Muscle layer of duodenum (tissue), 2 donors: ENCODE data around the gene FABP2.
A peak's percentile ranks its signal among the peaks of the same experiment; 100 is the strongest.
"Not testable (repeated sequence)": the region's sequence is repeated elsewhere in the genome, so short reads cannot be mapped to it uniquely, and the experiment has no call there.

Source experiments
- H3K27ac ChIP-seq: one replicate; pipeline ENCODE4 v1.7.0; 2013; ENCODE audit warnings: mild to moderate bottlenecking, low read length
- H3K27me3 ChIP-seq: one replicate; pipeline ENCODE4 v1.7.0; 2013; ENCODE audit warnings: low read depth, mild to moderate bottlenecking, control low read depth, low read length
- H3K36me3 ChIP-seq, 2 donors: one replicate each; pipeline ENCODE4 v1.7.0; 2013; ENCODE audit warnings: low read length in 2 of 2, control low read depth in 1 of 2, mild to moderate bottlenecking in 1 of 2; ENCODE audit not compliant: insufficient read depth in 2 of 2, control insufficient read depth in 1 of 2
- H3K4me1 ChIP-seq, 2 donors: one replicate each; pipeline ENCODE4 v1.7.0; 2013; ENCODE audit warnings: low read length in 2 of 2, mild to moderate bottlenecking in 2 of 2, control low read depth in 1 of 2, moderate library complexity in 1 of 2; ENCODE audit not compliant: insufficient read depth in 2 of 2, control insufficient read depth in 1 of 2
- H3K4me3 ChIP-seq, 2 donors: one replicate each; pipeline ENCODE4 v1.7.0; 2013; ENCODE audit warnings: low read length in 2 of 2, low read depth in 1 of 2, mild to moderate bottlenecking in 1 of 2
- H3K9me3 ChIP-seq, 2 donors: one replicate each; pipeline ENCODE4 v1.7.0; 2013; ENCODE audit warnings: low read length in 2 of 2, control low read depth in 1 of 2, mild to moderate bottlenecking in 1 of 2; ENCODE audit not compliant: control insufficient read depth in 1 of 2
- donor health status: healthy.

The FABP2 gene

GRCh38 chr4:119286377-119287002, 35.4 kb downstream of the FABP2 start:
- no peak overlapping the region for H3K4me3 ChIP-seq
- H3K9me3 ChIP-seq: no peaks in the 10 kb centered on the region
- peaks cover 0 to 8% of the 10 kb centered on the region in 2 donors for H3K4me1 ChIP-seq
- H3K36me3 ChIP-seq: no peaks in the 10 kb centered on the region
- H3K27me3 ChIP-seq: no peaks in the 10 kb centered on the region
- H3K27ac ChIP-seq: no peak overlapping the region

GRCh38 chr4:119284876-119285780, 36.8 kb downstream of the FABP2 start:
- Histone ChIP-seq H3K9me3 (no peaks in the 10 kb centered on the region), H3K4me3 (peak overlapping the region; percentile 37 to 44), H3K36me3 (no peaks in the 10 kb centered on the region), H3K27ac (peak overlapping the region; percentile 60), H3K27me3 (no peaks in the 10 kb centered on the region), H3K4me1 (peaks cover 0 to 8% of the 10 kb centered on the region in 2 donors)

GRCh38 chr4:119281393-119281792, 40.5 kb downstream of the FABP2 start:
- Histone ChIP-seq H3K36me3 (no peaks in the 10 kb centered on the region), H3K4me1 (peaks cover 0 to 8% of the 10 kb centered on the region in 2 donors), H3K27ac (no peak overlapping the region), H3K9me3 (no peaks in the 10 kb centered on the region), H3K4me3 (no peak overlapping the region), H3K27me3 (no peaks in the 10 kb centered on the region)

GRCh38 chr4:119279945-119280344, 42.0 kb downstream of the FABP2 start:
- H3K27ac ChIP-seq, H3K4me1 ChIP-seq, H3K27me3 ChIP-seq, H3K4me3 ChIP-seq, H3K36me3 ChIP-seq, H3K9me3 ChIP-seq: not testable (repeated sequence)

GRCh38 chr4:119279541-119279940, 42.4 kb downstream of the FABP2 start:
- H3K9me3 ChIP-seq, H3K27ac ChIP-seq, H3K36me3 ChIP-seq: not testable (repeated sequence)

GRCh38 chr4:119271361-119272085, 50.4 kb downstream of the FABP2 start:
- Histone ChIP-seq H3K27me3 (no peaks in the 10 kb centered on the region), H3K4me3 (no peak overlapping the region), H3K36me3 (peaks cover 11 to 33% of the 10 kb centered on the region in 2 donors), H3K27ac (no peak overlapping the region), H3K4me1 (no peaks in the 10 kb centered on the region), H3K9me3 (no peaks in the 10 kb centered on the region)

More at GRCh38 chr4:119279541-119279940, 42.4 kb downstream of the FABP2 start:
- H3K27me3 ChIP-seq, H3K4me1 ChIP-seq, H3K4me3 ChIP-seq: not testable (repeated sequence)

- H3K9me3 ChIP-seq: no peaks in the 10 kb centered on the region
- H3K36me3 ChIP-seq: peaks cover 21 to 38% of the 10 kb centered on the region in 2 donors
- H3K27ac ChIP-seq: no peak overlapping the region
- H3K4me1 ChIP-seq: no peaks in the 10 kb centered on the region
- H3K27me3 ChIP-seq: no peaks in the 10 kb centered on the region
- H3K4me3 ChIP-seq: no peak overlapping the region
These were observed 53.5 kb downstream of the FABP2 start for GRCh38 chr4:119268466-119268865.
